CD14-positive monocyte (primary cell): ENCODE data around the gene RARRES2. TPM values are rescaled to one million over a fixed set of nuclear protein-coding genes. Genes with fewer than 3 reads are reported as not detected.

Experiments
- DNase-seq, 3 donors: peaks; one replicate each; pipeline ENCODE4 v3.0.0-alpha.2; 2011 to 2022
- H2AFZ ChIP-seq: 2 replicates; pipeline ENCODE4 v1.6.0; 2012; ENCODE audit warnings: mild to moderate bottlenecking, low read depth, low read length, inconsistent platforms; ENCODE audit not compliant: insufficient read depth, poor library complexity, severe bottlenecking
- H3K27ac ChIP-seq, 2 donors: 1 replicate in 1 of 2; 2 replicates in 1 of 2; pipeline ENCODE4 v1.5.1; 2012 to 2013; ENCODE audit warnings: low read length in 2 of 2, control low read depth in 1 of 2, inconsistent platforms in 1 of 2, low read depth in 1 of 2, mild to moderate bottlenecking in 1 of 2
- H3K27me3 ChIP-seq, 2 donors: one replicate each; pipeline versions ENCODE4 v1.6.0 to v1.6.1; 2011 to 2013; ENCODE audit warnings: low read length in 2 of 2; ENCODE audit not compliant: control insufficient read depth in 2 of 2, insufficient read depth in 2 of 2
- H3K36me3 ChIP-seq, 2 donors: replicated peaks in 1 of 2; 1 replicate in 1 of 2; 2 replicates in 1 of 2; pipeline versions ENCODE4 v1.5.1 to v1.6.1; 2012 to 2013; ENCODE audit warnings: low read length in 2 of 2, control low read depth in 1 of 2, inconsistent platforms in 1 of 2, mild to moderate bottlenecking in 1 of 2; ENCODE audit not compliant: insufficient read depth in 2 of 2, control insufficient read depth in 1 of 2
- H3K4me1 ChIP-seq, 2 donors: 1 replicate in 1 of 2; 2 replicates in 1 of 2; pipeline versions ENCODE4 v1.5.1 to v1.6.1; 2012 to 2013; ENCODE audit warnings: low read length in 2 of 2, control low read depth in 1 of 2, inconsistent platforms in 1 of 2, mild to moderate bottlenecking in 1 of 2, moderate library complexity in 1 of 2; ENCODE audit not compliant: insufficient read depth in 2 of 2, control insufficient read depth in 1 of 2
- H3K4me2 ChIP-seq: replicated peaks from 2 replicates; pipeline ENCODE3; 2012; ENCODE audit warnings: low read length, moderate library complexity, mild to moderate bottlenecking; ENCODE audit not compliant: poor library complexity, severe bottlenecking; ENCODE audit errors: extremely low read depth
- H3K4me3 ChIP-seq, 3 experiments: fragments of 200-600 bp in 1 of 3; sonication (generic) in 1 of 3; replicated peaks in 1 of 3; 1 replicate in 2 of 3; 2 replicates in 1 of 3; pipeline ENCODE4 v1.5.1; 2011 to 2013; ENCODE audit warnings: low read length in 3 of 3, mild to moderate bottlenecking in 3 of 3, control low read depth in 2 of 3, low read depth in 2 of 3, inconsistent platforms in 1 of 3, moderate library complexity in 1 of 3
- H3K79me2 ChIP-seq: 2 replicates; pipeline ENCODE4 v1.6.0; 2012; ENCODE audit warnings: mild to moderate bottlenecking, control low read depth, inconsistent platforms, low read length, moderate library complexity; ENCODE audit not compliant: insufficient read depth
- H3K9ac ChIP-seq: 2 replicates; pipeline ENCODE4 v1.6.0; 2017; ENCODE audit warnings: low read length, mild to moderate bottlenecking; ENCODE audit not compliant: insufficient read depth, poor library complexity, severe bottlenecking
- H3K9me3 ChIP-seq, 2 donors: replicated peaks in 1 of 2; 1 replicate in 1 of 2; 2 replicates in 1 of 2; pipeline versions ENCODE4 v1.5.1 to v1.6.1; 2012 to 2013; ENCODE audit warnings: low read length in 2 of 2, control low read depth in 1 of 2; ENCODE audit not compliant: control insufficient read depth in 1 of 2, insufficient read depth in 1 of 2
- H4K20me1 ChIP-seq: 2 replicates; pipeline ENCODE4 v1.6.0; 2012; ENCODE audit warnings: mild to moderate bottlenecking, low read length, control low read depth, moderate library complexity; ENCODE audit not compliant: insufficient read depth
- H3K27ac Mint-ChIP-seq, 7 donors: one replicate each; pipeline ENCODE4 v1.8.0; 2020; ENCODE audit warnings: mild to moderate bottlenecking in 7 of 7, mixed read lengths in 7 of 7, moderate library complexity in 6 of 7, inconsistent platforms in 2 of 7
- H3K27me3 Mint-ChIP-seq, 3 donors: one replicate each; pipeline ENCODE4 v1.8.0; 2021 to 2022; ENCODE audit warnings: low read depth in 3 of 3, mild to moderate bottlenecking in 3 of 3, mixed read lengths in 3 of 3, moderate library complexity in 3 of 3, inconsistent platforms in 1 of 3
- H3K36me3 Mint-ChIP-seq, 2 donors: one replicate each; pipeline ENCODE4 v1.8.0; 2020; ENCODE audit warnings: mixed read lengths in 2 of 2, inconsistent platforms in 1 of 2, mild to moderate bottlenecking in 1 of 2
- H3K4me1 Mint-ChIP-seq: one replicate; pipeline ENCODE4 v1.8.0; 2020; ENCODE audit warnings: mild to moderate bottlenecking, mixed read lengths
- H3K4me3 Mint-ChIP-seq, 2 donors: one replicate each; pipeline ENCODE4 v1.8.0; 2020; ENCODE audit warnings: mild to moderate bottlenecking in 2 of 2, mixed read lengths in 2 of 2, moderate library complexity in 1 of 2
- H3K9me3 Mint-ChIP-seq, 7 donors: one replicate each; pipeline ENCODE4 v1.8.0; 2020 to 2022; ENCODE audit warnings: mixed read lengths in 7 of 7, mild to moderate bottlenecking in 6 of 7, moderate library complexity in 6 of 7, inconsistent platforms in 2 of 7
- CTCF ChIP-seq: fragments of 200-600 bp; IDR thresholded peaks from one replicate; pipeline ENCODE4 v1.8.0; 2022; ENCODE audit warnings: antibody characterized with exemption, mild to moderate bottlenecking
- WGBS: methylation state at CpG from one replicate; pipeline ENCODE4 v1.1.5; 2013; ENCODE audit warnings: missing lambda C conversion rate; ENCODE audit not compliant: insufficient coverage; 5-methylcytosine and 5-hydroxymethylcytosine counted together
- intact Hi-C, 2 donors: fragments of 100-400 bp; cut with micrococcal nuclease; formaldehyde crosslinking; loops; one replicate each; pipeline versions ENCODE4 v1.15.0 to v1.15.1; 2023
- polyA plus RNA-seq, 3 donors: library from polyadenylated mRNA; depleted of rRNA in 1 of 3; unstranded in 2 of 3; stranded (reverse) in 1 of 3; fragments of 300-500 nt in 2 of 3; fragments of >200 nt in 1 of 3; fragmentation: Illumina TruSeq in 2 of 3; gene quantifications; 1 replicate in 2 of 3; 2 replicates in 1 of 3; pipeline ENCODE4 v1.2.3, GENCODE V29; 2012 to 2021

The RARRES2 gene
- polyA plus RNA-seq, 3 donors, result not detected

- peaks cover 57% of the 10 kb centered on the region for H3K79me2 ChIP-seq
- peak in 1 of 3 donors; percentile 19 for DNase-seq
- H2AFZ ChIP-seq, result no peak overlapping the region
- H3K9ac ChIP-seq, result peak overlapping the region; percentile 93
- peak overlapping the region; percentile 95 to 97 for H3K4me3 Mint-ChIP-seq
- H3K4me3 ChIP-seq, result peak overlapping the region; percentile 58 to 91 (median 73)
- H3K27me3 Mint-ChIP-seq, result no peaks in the 10 kb centered on the region
- no peak for TF ChIP-seq CTCF
- peaks cover 24 to 41% of the 10 kb centered on the region in 2 donors for H3K36me3 Mint-ChIP-seq
- H3K27ac ChIP-seq, result peak overlapping the region; percentile 70 to 95
- peaks cover 57% of the 10 kb centered on the region for H4K20me1 ChIP-seq
- intact Hi-C loops, result loop anchor here (1.0 to 10.0 kb wide), 4 partner anchors 8 to 715 kb away; partner anchors contain the start of genes AGAP3 (in 1 of the 2), FASTK (in 1 of the 2) and TMUB1 (in 1 of the 2)
- H3K4me1 Mint-ChIP-seq, result peaks cover 53% of the 10 kb centered on the region
- 42% methylated on average over 18 of the region's 23 CpGs for WGBS
- H3K4me1 ChIP-seq, result peaks cover 44 to 59% of the 10 kb centered on the region in 2 donors
- no peaks in the 10 kb centered on the region for H3K27me3 ChIP-seq
- H3K36me3 ChIP-seq, result peaks cover 33 to 44% of the 10 kb centered on the region in 2 donors
- H3K27ac Mint-ChIP-seq, result peak overlapping the region in 6 of 7 donors; percentile 65 to 98 (median 93)
- H3K9me3 Mint-ChIP-seq, result peaks cover 0 to 2% (median 0%) of the 10 kb centered on the region in 7 donors
- H3K4me2 ChIP-seq, result peak overlapping the region; percentile 95
- no peaks in the 10 kb centered on the region for H3K9me3 ChIP-seq
Measured at GRCh38 chr7:150369748-150370501, 28.5 kb upstream of the RARRES2 start.

- intact Hi-C loops, result loop anchor here (5.0 to 10.0 kb wide), 2 partner anchors 416 to 527 kb away; no protein-coding TSS in a partner anchor
- Mint-ChIP-seq H3K27me3 (no peaks in the 10 kb centered on the region), H3K9me3 (peaks cover 0 to 2% (median 0%) of the 10 kb centered on the region in 7 donors), H3K4me1 (peaks cover 58% of the 10 kb centered on the region), H3K27ac (peak overlapping the region; percentile 91 to 98 (median 95)), H3K36me3 (peaks cover 17 to 33% of the 10 kb centered on the region in 2 donors), H3K4me3 (peak overlapping the region; percentile 95 to 97)
- peak overlapping the region; percentile 58 to 91 (median 73) for H3K4me3 ChIP-seq
- no peak for TF ChIP-seq CTCF
- peak in 2 of 3 donors; percentile 43 to 57 for DNase-seq
- peaks cover 50% of the 10 kb centered on the region for H4K20me1 ChIP-seq
- no peaks in the 10 kb centered on the region for H3K9me3 ChIP-seq
- H3K9ac ChIP-seq, result peak overlapping the region; percentile 93
- H3K27me3 ChIP-seq, result no peaks in the 10 kb centered on the region
- peaks cover 53 to 67% of the 10 kb centered on the region in 2 donors for H3K4me1 ChIP-seq
- peak overlapping the region; percentile 92 for H2AFZ ChIP-seq
- H3K36me3 ChIP-seq, result peaks cover 28 to 38% of the 10 kb centered on the region in 2 donors
- peak overlapping the region; percentile 83 to 95 for H3K27ac ChIP-seq
- H3K4me2 ChIP-seq, result peak overlapping the region; percentile 95
- H3K79me2 ChIP-seq, result peaks cover 55% of the 10 kb centered on the region
- 0% methylated on average over 54 of the region's 58 CpGs for WGBS
Measured at GRCh38 chr7:150368884-150369747, 27.7 kb upstream of the RARRES2 start.
